ENCODE results near the gene MNS1.

DNA sequence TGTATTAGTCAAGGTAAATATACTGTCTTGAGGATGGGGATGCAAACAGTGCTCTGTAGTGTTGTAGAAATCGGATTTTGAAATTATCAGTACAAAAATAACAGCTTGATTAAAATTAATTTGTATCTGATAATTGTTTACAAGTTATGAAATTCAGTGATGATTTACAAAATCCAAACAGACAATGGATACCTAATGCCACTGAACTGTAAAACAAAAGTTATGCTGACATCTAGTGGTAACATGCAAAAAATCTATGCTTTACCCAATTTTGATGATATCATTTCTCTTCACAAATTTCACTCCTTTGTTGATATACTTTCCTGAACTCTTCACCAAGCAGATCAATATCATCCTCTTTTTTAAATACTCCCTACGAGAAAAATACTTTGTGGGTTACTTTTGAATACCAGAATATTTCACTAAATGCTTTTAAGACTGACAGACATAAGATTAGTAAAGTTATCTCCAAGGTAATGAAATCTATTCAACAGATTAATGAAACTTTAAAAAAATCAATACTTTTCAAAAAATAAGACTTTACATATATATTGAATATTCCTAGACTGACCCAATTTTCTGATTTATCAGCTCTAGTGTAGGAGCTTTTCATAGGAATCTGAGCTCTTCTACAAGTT, 36.0 kb downstream of the MNS1 start:
- TF ChIP-seq EZH2phosphoT487 (IDR thresholded peaks at IDR 0.05; ENCODE audit: borderline replicate concordance, low read length): no peak
- TF ChIP-seq, protein P1, sequence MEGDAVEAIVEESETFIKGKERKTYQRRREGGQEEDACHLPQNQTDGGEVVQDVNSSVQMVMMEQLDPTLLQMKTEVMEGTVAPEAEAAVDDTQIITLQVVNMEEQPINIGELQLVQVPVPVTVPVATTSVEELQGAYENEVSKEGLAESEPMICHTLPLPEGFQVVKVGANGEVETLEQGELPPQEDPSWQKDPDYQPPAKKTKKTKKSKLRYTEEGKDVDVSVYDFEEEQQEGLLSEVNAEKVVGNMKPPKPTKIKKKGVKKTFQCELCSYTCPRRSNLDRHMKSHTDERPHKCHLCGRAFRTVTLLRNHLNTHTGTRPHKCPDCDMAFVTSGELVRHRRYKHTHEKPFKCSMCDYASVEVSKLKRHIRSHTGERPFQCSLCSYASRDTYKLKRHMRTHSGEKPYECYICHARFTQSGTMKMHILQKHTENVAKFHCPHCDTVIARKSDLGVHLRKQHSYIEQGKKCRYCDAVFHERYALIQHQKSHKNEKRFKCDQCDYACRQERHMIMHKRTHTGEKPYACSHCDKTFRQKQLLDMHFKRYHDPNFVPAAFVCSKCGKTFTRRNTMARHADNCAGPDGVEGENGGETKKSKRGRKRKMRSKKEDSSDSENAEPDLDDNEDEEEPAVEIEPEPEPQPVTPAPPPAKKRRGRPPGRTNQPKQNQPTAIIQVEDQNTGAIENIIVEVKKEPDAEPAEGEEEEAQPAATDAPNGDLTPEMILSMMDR (IDR thresholded peaks at IDR 0.05; ENCODE audit: low read depth, low read length, poor library complexity, severe bottlenecking): peak; percentile 65
